HG03039 (cell line): ENCODE measurements around the gene EME2.
"Not testable (repeated sequence)": the region's sequence is repeated elsewhere in the genome, so short reads cannot be mapped to it uniquely, and the experiment has no call there.

Source experiments
- ATAC-seq: cut with Tn5 transposase; IDR thresholded peaks from one replicate; pipeline ENCODE4 v1.9.1; 2021; ENCODE audit warnings: mild to moderate bottlenecking, moderate library complexity; ENCODE audit not compliant: unreplicated experiment

EME2 gene, protein sequence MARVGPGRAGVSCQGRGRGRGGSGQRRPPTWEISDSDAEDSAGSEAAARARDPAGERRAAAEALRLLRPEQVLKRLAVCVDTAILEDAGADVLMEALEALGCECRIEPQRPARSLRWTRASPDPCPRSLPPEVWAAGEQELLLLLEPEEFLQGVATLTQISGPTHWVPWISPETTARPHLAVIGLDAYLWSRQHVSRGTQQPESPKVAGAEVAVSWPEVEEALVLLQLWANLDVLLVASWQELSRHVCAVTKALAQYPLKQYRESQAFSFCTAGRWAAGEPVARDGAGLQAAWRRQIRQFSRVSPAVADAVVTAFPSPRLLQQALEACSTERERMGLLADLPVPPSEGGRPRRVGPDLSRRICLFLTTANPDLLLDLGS

DNA sequence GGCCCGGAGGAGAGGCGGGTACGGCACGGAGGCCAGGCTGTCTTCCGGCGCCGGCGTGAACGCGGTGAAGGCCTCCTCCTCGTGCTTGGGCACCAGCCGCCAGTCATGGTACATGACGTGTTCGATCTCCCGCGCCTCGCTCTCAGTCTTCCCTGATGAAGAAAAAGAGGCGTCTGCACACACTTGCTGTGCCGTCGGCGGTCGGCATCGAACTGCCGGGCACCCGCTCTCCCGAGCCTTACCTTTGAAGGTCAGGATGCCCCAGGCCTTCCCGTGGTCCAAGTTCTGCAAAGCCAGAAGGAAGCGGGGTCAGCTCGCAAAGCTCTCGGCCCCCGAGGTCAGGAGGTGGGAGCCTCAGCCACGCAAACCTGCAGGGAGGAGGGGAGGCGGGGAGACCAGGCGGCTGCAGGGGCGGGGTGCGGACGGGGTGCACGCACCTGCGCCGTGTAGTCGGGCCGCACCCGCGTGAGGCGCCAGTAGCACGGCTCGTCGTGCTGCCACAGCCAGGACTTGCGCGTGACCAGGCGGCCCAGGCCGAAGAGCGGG, at the start of gene EME2:
EME2 (plus strand) TSS at position 449 of the 546 bp plus-strand sequence. CDS start 418 bp downstream, outside the sequence.
- ATAC-seq: no peak

DNA sequence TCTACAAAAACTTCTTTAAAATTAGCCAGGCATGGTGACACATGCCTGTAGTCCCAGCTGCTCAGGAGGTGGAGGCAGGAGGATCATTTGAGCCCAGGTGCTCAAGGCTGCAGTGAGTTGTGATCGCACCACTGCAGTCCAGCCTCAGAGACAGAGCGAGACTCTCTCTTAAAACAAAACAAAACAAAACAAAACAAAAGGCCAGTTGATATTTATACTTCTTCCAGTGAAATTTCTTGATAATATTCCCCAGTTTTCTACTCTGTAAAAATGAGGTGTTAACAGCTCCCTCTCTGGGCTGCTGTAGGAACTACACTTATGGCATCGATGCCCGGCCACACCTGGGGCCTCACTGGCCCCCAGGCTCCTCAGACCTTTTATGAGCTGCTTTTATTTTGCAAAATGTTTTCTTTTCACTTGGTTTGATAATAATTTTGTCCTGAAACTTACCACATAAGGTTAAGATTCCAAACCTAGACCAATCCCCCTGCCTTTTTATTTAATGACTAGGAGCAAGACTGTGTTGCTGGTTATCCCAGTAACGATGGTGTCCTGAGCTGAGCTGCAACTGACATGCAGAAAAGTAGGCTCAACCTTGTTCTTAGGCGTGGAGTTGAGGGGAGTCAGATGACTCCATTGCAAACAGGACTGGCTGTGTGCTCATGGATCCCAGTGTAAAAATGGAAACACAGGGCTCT, 49.0 kb upstream of the EME2 start:
- no peak for ATAC-seq

DNA sequence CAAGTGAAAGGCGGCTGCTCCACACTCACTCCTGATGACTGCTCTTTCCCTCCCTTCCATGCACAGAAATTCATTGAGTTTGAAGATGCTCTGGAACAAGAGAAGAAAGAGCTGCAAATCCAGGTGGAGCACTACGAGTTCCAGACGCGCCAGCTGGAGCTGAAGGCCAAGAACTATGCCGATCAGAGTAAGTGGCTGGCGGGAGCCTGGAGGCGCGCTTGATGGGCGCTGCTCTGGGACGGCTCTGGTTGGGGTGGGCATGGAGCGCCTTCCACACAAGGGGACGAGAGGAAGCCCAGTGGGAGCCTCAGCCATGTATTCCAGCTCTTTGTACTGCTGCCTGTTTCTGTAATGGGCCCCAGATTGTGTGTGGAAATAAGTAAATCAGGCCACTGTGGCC, 48.1 kb upstream of the EME2 start:
- no peak for ATAC-seq

DNA sequence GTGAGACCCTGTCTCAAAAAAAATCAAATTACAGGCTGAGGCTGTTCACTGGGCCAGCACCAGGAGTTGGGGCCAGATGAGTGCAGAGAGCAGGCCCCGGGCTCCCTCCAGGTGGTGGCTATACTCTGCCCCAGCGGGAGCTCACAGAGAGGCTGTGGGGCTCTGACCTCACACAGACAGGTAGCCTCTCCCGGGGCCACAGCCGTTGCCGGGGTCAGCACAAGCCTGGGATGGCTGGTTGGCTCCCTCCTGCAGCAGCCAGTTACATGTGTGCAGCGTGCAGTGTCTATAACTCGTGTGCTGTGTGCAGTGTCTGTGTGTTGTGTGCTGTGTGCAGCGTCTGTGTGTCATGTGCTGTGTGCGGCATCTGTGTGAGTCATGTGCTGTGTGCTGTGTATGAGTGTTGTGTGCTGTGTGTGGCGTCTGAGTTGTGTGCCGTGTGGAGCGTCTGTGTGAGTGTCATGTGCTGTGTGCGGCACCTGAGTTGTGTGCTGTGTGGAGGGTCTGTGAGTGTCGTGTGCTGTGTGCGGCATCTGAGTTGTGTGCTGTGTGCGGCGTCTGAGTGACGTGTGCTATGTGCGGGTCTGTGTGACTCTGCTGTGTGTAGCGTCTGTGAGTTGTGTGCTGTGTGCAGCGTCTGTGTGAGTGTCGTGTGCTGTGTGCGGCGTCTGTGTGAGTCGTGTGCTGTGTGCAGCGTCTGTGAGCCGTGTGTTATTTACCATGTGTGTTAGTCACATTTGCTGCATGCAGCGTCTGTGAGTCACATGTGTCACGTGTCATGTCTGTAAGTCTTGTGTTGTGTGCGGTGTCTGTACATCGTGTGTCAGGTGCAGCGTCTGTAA, 45.7 kb upstream of the EME2 start:
- ATAC-seq: no peak

DNA sequence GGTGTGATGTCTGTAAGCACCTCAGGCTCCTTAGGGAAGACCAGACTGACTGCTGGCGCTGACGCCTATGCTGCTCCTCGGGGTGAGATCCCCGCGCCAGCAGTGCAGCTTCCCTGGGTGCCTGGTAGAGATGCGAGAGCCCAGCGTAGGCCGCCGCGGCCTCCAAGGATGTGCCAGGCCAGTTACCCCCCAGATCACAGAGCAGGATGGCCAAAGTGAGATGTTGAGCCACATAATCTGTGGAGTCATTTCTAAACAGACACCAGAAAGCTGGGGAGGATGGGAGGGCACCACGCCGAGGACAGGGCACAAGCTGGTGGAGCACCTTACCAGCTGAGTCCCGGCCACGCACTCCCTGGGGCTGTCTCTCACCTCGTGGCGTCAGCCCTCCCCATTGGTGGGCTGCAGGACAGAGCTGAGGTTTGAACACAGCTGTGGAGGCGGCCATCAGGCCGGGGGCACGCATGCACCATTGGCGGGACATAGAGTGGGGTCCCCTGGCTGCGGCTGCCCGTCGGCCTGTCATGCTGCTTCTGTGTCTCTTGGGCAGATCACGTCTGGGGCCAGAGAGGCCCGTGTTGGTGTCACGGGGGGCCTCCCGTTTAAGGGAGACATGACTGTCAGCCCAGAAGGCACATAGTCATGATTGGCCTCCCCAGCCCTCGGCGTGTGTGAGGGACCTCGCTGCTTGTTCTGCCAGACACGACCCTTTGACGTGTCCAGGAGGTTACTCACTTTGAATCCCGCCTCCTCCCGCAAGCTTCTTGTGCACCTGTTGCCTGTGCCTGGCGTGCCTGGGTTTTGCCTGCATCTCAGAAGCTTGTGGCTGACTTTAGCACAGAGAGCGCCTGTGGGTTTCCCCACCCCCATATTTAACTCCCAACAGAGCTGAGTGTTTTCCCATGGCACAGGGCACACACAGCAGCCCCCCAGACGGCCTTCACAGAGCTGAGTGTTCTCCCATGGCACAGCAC, 44.7 kb upstream of the EME2 start:
- ATAC-seq: no peak

DNA sequence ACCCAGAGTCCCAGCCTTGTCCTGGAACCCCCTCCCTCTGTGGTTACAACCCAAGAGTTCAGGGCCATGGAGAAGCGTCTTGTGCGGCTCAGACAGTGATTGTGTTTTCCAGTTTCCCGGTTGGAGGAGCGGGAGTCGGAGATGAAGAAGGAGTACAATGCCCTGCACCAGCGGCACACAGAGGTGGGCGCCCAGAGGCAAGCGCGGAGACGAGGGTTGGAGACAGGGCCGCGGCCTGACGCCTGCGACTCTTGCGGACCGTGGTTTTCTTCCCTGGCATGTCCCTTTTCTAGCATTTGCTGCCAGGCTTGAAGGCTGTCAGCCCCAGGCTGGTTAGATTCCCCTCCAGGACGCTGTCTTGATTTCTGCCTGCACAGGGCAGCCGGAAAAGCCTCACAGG, 43.6 kb upstream of the EME2 start:
- no peak for ATAC-seq

DNA sequence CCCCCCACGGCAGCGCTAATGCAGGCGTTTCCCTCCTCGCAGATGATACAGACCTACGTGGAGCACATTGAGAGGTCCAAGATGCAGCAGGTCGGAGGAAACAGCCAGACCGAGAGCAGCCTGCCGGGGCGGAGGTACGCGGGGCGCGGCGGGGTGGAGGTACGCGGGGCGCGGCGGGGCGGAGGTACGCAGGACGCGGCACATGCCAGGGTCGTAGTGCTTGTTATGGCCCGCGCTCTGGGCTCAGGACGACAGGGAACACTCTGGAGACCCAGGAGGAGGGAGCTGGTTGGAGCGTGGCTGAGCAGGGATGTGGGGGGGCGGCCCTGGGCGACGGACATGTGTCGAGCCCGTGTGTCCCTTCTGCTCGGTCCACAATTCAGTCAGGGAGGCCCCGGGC, 43.2 kb upstream of the EME2 start:
- ATAC-seq: no peak

DNA sequence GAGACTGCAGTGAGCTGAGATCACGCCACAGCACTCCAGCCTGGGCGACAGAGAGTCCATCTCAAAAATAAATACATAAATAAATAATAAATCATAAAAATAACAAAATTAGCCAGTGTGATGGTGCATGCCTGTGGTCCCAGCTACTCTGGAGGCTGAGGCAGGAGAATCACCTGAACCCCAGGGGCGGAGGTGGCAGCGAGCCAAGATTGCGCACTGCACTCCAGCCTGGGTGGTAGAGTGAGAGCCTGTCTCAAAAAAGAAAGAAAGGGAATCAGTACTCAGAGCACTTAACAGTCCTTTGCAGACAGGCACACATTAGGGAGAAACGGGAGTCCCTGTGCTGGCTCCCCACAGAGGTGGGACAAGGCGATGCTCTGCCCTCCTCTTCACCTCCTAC, 41.5 kb upstream of the EME2 start:
- no peak for ATAC-seq

DNA sequence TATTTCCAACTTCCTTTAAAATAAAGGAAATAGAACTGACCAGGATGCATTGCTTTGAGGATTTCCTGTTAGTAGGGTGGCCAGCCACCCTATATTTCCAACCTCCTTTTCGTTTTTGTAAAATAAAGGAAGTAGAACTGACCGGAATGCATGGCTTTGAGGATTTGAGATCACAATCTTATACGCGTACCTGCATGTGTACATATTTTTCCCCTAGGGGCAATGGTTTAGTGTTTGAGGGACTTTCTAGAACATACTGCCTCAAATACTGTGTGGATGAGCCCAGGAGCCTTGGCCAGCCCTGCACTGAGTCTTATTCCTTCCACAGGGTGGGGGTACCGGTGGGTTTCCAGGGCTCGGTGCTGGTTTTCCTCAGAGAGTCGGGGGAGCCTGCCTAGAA, 41.0 kb upstream of the EME2 start:
- no peak for ATAC-seq

DNA sequence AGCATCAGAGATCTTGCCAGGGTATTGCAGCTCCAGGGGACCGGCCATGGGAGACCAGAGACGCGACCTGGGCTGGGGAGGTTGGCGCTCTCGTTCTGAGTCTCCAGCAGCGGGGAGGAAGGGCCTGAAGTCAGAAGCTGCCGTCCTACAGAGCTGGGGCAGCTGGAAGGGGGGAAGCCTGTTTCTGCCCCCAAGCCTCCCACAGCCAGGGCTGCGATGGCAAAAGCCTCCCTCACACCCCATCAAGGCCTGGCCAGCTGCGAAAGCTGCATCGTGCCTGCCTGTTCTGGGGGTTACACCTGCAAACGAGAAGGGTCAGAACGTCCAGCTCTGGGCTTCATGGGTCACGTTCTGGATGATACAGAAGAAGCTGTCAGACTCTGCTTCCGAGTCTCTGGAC, 40.5 kb upstream of the EME2 start:
- ATAC-seq: no peak

DNA sequence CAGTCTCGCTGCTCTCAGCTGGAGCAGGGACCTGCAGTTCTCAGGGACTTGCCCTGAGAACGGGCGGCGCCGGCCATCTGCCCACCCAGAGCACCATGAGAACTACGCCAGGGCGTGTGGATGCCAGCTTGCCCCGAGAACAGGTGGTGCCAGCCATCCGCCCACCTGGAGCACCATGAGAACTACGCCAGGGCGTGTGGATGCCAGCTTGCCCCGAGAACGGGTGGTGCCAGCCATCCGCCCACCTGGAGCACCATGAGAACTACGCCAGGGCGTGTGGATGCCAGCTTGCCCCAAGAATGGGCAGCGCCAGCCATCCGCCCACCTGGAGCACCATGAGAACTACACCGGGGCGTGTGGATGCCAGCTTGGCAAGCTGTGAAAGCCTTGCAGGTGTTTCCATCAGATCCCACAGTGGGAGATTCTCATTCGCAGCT, 40.0 kb upstream of the EME2 start:
- not testable (repeated sequence) for ATAC-seq

DNA sequence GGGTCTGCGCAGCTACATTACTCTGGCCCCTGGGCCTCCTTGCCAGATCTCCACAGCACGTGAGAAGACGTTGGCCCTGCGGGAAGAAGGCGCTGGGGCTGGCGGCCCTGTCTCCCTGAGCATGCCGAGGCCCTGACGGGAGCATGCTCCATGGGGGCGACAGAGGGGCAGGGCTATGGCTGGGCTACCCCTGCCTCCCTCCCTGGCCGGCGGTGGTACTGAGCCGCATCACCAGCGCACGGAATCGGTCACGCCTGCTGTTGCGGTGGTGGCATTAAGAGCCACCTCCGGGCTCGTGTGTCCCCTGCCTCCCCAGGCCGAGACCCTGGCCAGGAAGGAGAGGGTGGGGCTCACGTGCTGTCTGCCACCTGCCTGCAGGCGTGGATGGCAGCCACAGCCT, 38.5 kb upstream of the EME2 start:
- no peak for ATAC-seq

DNA sequence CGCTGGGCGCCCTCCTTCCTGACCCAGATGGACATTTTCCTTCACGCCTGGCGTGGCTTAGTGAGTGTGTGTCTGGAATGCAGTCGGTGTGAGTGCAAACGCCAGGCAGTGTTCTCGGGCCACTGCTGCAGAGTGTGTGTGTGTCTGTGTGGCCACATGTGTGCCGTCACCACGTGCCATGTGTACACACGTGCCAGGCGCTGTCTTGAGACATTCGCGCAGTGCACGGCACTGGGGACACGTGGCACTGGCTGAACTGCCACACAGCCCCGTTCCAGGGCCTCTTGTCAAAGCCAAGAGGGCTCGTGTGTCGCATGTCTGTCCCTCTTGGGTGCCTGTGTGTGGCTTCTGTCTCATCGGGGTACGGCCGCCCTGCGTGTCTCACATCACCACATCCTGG, 37.8 kb upstream of the EME2 start:
- ATAC-seq: no peak

DNA sequence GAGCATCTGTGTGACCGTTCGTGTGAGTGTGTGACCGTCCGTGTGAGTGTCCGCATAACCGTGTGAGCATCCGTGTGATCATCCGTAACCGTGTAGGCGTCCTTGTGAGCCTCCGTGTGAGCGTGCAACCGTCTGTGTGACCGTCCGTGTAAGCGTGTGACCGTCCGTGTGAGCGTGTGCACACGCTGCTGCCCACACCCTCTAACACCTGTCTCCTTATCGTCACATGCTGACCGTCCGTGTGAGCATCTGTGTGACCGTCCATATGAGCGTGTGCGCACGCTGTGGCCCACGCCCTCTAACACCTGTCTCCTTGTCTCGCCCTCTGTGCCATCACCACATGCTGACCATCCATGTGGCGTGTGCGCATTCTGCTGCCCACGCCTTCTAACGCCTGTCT, 32.4 kb upstream of the EME2 start:
- ATAC-seq: no peak

DNA sequence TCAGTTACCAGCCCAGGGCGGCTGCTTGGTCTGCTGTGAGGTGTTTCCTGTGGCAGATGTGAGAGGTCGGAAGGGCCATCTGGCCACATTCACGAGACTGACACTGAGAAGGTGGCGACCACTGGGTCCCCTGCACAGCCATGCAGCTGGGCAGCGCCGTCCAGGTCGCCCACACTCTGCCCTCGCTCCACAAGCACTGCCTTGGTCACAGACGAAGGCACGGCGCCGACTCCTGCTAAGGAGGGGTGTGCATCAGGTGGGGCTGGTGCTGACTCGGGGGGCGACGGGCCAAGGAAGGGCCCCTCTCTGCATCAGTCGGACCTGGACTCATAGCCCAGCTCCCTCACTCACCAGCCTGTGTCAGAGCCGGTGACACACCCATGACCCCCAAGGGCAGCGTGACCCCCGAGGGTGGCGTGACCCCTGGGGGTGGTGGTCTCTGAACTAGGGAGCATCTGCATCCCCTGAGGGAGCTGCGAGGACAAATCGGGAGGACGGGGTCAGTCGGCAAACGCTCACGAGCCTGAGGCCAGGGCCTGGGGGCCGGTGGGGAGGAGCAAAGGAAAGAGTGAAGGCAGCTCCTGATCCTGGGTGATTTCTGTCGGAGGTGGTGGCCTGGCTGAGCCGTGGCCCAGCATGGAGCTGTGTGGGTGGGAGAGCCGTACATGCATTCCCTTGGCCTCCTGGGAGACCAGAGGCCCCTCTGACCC, 31.7 kb upstream of the EME2 start:
- no peak for ATAC-seq

DNA sequence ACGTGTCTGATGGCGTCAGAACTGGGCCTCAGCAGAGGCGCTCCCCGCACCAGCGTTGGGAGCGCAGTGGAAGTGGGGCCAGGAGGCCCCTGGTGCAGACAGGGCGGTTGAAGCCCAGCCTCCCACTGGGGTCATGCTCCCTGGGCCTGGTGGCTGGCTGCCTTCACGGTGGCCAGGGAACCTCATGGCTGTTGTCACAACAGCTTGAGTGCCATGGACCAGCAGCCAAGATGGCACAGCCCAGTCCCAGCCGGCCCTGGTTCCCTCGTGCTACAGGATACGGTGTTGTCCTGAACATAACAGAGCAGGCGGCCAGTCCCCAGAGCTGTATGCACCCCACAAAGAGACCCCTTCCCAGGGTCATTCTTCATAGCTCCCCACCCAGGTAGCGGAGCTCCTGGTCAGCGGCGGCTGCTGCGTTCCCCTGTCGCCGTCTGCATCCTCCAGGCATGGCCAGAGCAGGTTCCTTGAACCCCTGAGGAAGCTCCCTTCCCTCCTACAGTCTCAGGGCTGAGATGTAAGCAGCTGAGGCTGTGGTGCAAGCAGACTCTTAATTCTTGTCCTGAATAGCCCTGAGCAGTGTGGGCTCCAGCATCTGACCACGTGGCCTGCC, 31.0 kb upstream of the EME2 start:
- ATAC-seq: no peak

DNA sequence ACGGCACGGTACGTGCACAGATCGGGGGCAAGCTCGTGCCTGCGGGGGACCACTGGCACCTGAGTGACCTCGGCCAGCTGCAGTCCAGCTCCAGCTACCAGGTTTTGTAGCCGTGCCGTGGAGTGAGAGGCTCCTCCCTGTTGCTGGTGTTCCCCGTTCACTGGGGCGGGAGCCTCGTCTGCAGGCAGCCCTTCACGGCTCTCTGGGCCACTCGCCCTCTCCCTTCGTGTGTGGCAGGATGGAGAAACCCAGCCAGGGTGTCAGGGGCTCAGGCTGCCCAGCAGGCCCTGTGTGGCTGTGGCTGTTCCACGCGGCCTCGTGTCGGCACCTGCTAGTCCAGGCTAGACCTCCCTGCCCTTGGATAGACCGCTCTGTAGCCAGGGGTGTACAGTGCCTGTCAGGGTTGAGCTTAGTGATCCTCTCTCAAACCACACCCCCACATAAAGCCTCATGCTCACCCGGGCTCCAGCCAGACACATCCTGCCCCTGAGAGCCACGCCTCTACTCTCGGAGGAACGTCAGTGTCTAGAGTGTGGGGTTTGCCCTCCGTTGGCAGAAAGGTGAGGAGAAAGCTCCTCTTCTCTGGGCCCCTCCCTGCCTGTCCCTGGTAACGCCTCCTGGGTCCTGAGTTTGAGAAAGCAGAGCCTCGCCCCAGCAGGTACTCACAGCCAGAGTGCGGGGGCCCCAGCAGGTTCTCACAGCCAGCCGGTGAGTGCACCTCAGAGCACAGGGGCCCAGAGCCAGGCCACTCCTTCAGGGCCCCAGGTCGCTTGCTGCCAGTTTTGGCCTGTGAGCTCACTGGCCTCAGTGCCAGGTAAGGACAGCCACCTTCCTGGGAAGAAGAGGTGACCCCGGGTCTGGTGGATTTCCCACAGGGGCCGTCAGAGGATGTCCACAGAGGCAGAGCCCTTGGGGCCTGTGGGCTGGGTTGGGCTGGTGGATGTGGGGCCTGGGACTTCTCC, 29.0 kb upstream of the EME2 start:
- ATAC-seq: no peak

DNA sequence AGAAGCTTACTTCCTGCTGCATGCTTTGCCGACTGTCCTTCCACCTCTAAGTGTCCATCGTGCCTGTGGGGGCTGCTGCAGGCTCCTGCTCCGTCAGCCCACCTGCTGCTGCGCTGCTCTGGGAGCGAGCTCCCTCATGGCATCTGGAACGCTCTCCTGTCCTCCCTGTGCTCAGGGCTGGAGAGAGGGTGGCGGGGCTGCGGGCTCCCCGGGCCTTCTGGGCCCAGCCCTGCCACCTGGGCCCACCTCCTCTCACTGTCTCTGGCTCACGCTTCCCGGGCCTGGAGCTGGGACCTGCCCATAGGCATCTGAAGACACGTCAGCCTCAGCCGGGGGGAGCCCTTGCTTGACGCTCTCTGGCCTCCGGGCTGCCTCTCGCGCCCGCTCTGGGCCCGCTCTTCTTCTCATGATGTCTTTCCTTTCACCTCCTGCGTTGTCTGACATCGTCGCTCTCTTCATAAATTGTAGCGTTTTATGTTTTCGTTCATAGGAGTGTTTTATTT, 28.2 kb upstream of the EME2 start:
- no peak for ATAC-seq
